Measurements from ENCODE around the gene MBTPS1.

DNA sequence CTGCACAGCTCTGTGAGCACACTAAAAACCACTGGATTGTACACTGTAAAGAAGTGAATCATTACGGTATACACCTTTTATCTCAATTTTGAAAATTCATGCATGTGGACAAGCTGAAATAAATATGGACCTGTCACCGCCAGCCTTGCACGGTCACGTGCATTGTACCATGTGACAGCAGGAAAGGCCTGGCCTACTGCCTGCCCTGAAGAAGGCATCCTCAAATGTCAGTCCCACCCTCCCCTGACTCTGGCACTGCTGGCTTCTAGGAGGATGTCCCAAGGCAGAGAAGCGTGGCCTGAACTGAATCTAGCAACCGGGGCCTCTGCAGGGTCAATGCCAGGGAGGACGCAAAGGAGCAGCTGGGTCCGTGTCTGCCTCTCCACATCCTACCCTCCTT, 108.8 kb downstream of the MBTPS1 start:
- TF ChIP-seq, protein P1, sequence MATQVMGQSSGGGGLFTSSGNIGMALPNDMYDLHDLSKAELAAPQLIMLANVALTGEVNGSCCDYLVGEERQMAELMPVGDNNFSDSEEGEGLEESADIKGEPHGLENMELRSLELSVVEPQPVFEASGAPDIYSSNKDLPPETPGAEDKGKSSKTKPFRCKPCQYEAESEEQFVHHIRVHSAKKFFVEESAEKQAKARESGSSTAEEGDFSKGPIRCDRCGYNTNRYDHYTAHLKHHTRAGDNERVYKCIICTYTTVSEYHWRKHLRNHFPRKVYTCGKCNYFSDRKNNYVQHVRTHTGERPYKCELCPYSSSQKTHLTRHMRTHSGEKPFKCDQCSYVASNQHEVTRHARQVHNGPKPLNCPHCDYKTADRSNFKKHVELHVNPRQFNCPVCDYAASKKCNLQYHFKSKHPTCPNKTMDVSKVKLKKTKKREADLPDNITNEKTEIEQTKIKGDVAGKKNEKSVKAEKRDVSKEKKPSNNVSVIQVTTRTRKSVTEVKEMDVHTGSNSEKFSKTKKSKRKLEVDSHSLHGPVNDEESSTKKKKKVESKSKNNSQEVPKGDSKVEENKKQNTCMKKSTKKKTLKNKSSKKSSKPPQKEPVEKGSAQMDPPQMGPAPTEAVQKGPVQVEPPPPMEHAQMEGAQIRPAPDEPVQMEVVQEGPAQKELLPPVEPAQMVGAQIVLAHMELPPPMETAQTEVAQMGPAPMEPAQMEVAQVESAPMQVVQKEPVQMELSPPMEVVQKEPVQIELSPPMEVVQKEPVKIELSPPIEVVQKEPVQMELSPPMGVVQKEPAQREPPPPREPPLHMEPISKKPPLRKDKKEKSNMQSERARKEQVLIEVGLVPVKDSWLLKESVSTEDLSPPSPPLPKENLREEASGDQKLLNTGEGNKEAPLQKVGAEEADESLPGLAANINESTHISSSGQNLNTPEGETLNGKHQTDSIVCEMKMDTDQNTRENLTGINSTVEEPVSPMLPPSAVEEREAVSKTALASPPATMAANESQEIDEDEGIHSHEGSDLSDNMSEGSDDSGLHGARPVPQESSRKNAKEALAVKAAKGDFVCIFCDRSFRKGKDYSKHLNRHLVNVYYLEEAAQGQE (IDR thresholded peaks at IDR 0.05; ENCODE audit: borderline replicate concordance) = no peak
- no peak for TF ChIP-seq EZH2 (IDR thresholded peaks at IDR 0.05; ENCODE audit: borderline replicate concordance, insufficient read depth, low read length, poor library complexity, severe bottlenecking)

All from neural cell (in vitro differentiated cells).